Adrenal gland (tissue), 19 donors: ENCODE measurements around the gene GRIK1. TPM values are rescaled to one million over a fixed set of nuclear protein-coding genes. Genes with fewer than 3 reads are reported as not detected.

Experiments used
- DNase-seq, 7 donors: peaks; one replicate each; pipeline ENCODE4 v3.0.0-alpha.2; 2019 to 2020
- H3K27ac ChIP-seq, 5 donors: fragments of 200-600 bp; sonication (generic) in 4 of 5; 1 replicate in 3 of 5; 2 replicates in 2 of 5; pipeline versions ENCODE4 v1.5.1 to v1.8.0; 2016 to 2020; ENCODE audit warnings: mild to moderate bottlenecking in 1 of 5
- H3K27me3 ChIP-seq: fragments of 200-600 bp; 2 replicates; pipeline ENCODE4 v1.8.0; 2021
- H3K36me3 ChIP-seq, 2 donors: fragments of 200-600 bp; replicated peaks in 1 of 2; 1 replicate in 1 of 2; 2 replicates in 1 of 2; pipeline versions ENCODE4 v1.5.1 to v1.8.0; 2018 to 2022
- H3K4me1 ChIP-seq, 2 donors: fragments of 200-600 bp; replicated peaks in 1 of 2; 1 replicate in 1 of 2; 2 replicates in 1 of 2; pipeline versions ENCODE4 v1.5.1 to v1.8.0; 2018 to 2021
- H3K4me3 ChIP-seq, 4 donors: fragments of 200-600 bp; sonication (generic) in 3 of 4; one replicate each; pipeline ENCODE4 v1.5.1; 2016 to 2018
- H3K9me3 ChIP-seq, 3 donors: fragments of 200-600 bp; sonication (generic) in 1 of 3; replicated peaks in 1 of 3; 1 replicate in 2 of 3; 2 replicates in 1 of 3; pipeline versions ENCODE4 v1.5.1 to v1.8.0; 2016 to 2021
- POLR2A ChIP-seq, 2 donors: fragments of 450-650 bp; IDR thresholded peaks; one replicate each; pipeline ENCODE4 v1.6.1; 2017; ENCODE audit warnings: antibody characterized with exemption in 2 of 2, mild to moderate bottlenecking in 2 of 2, moderate library complexity in 1 of 2
- WGBS, 4 donors: extraction: QIAGEN DNeasy Blood & Tissue Kit in 2 of 4; methylation state at CpG; one replicate each; pipeline versions ENCODE4 v1.1.5 to v1.1.7; 2013 to 2017; 5-methylcytosine and 5-hydroxymethylcytosine counted together
- intact Hi-C, 2 donors: fragments of 100-400 bp; cut with DNase I; formaldehyde crosslinking; loops; one replicate each; pipeline versions ENCODE4 v1.14.1 to v1.15.0; 2022 to 2023
- long read RNA-seq, 10 donors: library from polyadenylated mRNA in 3 of 10; unstranded in 2 of 10; stranded (forward) in 1 of 10; transcript quantifications; one replicate each; pipeline ENCODE4 v2.0.0 and lab custom pipeline, GENCODE V29; 2021 to 2026
- polyA plus RNA-seq, 3 donors: library from polyadenylated mRNA; stranded (reverse); fragments of 200-250 nt in 2 of 3; fragments of 350-450 nt in 1 of 3; fragmentation: Illumina TruSeq in 1 of 3; extraction: RNeasy Lipid Tissue Mini Kit (QIAGEN cat#74804) in 1 of 3; gene quantifications; one replicate each; pipeline ENCODE4 v1.2.3, GENCODE V29; 2013 to 2014
- total RNA-seq, 9 donors: library from RNA; depleted of rRNA in 4 of 9; stranded (reverse); fragments of >200 nt in 4 of 9; fragments of 120-200 nt in 1 of 9; fragmentation: NEBNext Ultra II Directional in 1 of 9; extraction: Animal tissue kit (Norgen Biotek cat#: 25700) in 1 of 9; gene quantifications; one replicate each; pipeline versions ENCODE4 v1.1.0 to v1.2.4, GENCODE V29; 2013 to 2023
- TF ChIP-seq, protein P1 (sequence below), 6 experiments: fragments of 450-650 bp in 4 of 6; fragments of 200-600 bp in 2 of 6; sonication (generic) in 1 of 6; IDR thresholded peaks; 1 replicate in 5 of 6; 2 replicates in 1 of 6; pipeline versions ENCODE4 v1.5.1 to v1.8.0; 2016 to 2021; ENCODE audit warnings: antibody characterized with exemption in 6 of 6, mild to moderate bottlenecking in 2 of 6, moderate library complexity in 1 of 6
- donor health status: healthy with polysubstance abuse.
- donor health status: Bipolar disorder and iron deficiency.
- donor health status: DM: yes; HTN: yes; CAD: no.
- donor health status: DM: no; HTN: no; CAD: no.
- donor health status: DM: no; HTN: no; CAD: no.
- donor health status: DM: yes; HTN: yes; CAD: no.

The GRIK1 gene
- 10 to 100 TPM in 2 of 9 donors, 1 to 10 TPM in 2, under 1 TPM in 2, not detected in 3; 0.23 to 17.2 (median 8.0) TPM for total RNA-seq
- 10 to 100 TPM in 2 of 3 donors, 1 to 10 TPM in 1; 4.6 to 47.4 (median 14.6) TPM for polyA plus RNA-seq
- long read RNA-seq, donor 1, partial matches to known transcripts: 8 of 8 reads
- long read RNA-seq, donor 1, other reads (novel, unspliced or antisense): 0 of 8 reads
- long read RNA-seq, donor 2: 0 reads
- long read RNA-seq, donor 3, partial matches to known transcripts: 9 of 9 reads
- long read RNA-seq, donor 3, other reads (novel, unspliced or antisense): 0 of 9 reads
- long read RNA-seq, donor 4: 0 reads
- long read RNA-seq, donor 5, partial matches to known transcripts: 0 of 1 reads
- long read RNA-seq, donor 5, other reads (novel, unspliced or antisense): 1 of 1 reads
- long read RNA-seq, donor 6, partial matches to known transcripts: 1 of 6 reads
- long read RNA-seq, donor 6, other reads (novel, unspliced or antisense): 5 of 6 reads
- long read RNA-seq, donor 7, partial matches to known transcripts: 10 of 10 reads
- long read RNA-seq, donor 7, other reads (novel, unspliced or antisense): 0 of 10 reads
- long read RNA-seq, donor 8: 0 reads
- long read RNA-seq, donor 9, partial matches to known transcripts: 11 of 11 reads
- long read RNA-seq, donor 9, other reads (novel, unspliced or antisense): 0 of 11 reads
- long read RNA-seq, donor 10: 0 reads

DNA sequence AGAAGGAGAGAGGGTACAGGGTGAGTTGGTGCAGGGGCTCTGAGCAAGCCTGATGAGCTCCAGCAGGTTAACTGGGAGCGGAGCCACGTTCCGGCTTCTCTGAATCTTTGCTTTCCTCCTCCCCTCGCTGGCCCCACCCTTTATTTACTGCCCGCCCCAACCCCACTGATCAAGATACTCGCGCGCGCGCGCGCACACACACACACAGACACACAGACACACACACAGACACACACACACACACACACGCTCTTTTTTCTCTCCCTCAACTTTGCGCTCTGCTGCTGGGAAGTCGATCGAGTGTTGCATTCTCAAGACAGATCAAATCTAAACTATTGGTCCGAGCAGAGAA lies at the start of gene GRIK1:
Gene GRIK1, minus strand, starts transcription at position 73 of the 352 bp plus-strand sequence.
- peak in 2 of 7 donors; percentile 36 to 79 for DNase-seq
- peaks cover 6% of the 10 kb centered on the region for H3K27me3 ChIP-seq
- H3K9me3 ChIP-seq: no peaks in the 10 kb centered on the region
- H3K4me1 ChIP-seq: no peaks in the 10 kb centered on the region
- H3K27ac ChIP-seq: peak within 1 kb of the TSS in 1 of 5 donors; percentile 17
- H3K4me3 ChIP-seq: no peak within 1 kb of the TSS
- H3K36me3 ChIP-seq: no peaks in the 10 kb centered on the region
- intact Hi-C loops: no loop called here
- no peak for TF ChIP-seq POLR2A (IDR thresholded peaks at IDR 0.05)
- TF ChIP-seq, protein P1, sequence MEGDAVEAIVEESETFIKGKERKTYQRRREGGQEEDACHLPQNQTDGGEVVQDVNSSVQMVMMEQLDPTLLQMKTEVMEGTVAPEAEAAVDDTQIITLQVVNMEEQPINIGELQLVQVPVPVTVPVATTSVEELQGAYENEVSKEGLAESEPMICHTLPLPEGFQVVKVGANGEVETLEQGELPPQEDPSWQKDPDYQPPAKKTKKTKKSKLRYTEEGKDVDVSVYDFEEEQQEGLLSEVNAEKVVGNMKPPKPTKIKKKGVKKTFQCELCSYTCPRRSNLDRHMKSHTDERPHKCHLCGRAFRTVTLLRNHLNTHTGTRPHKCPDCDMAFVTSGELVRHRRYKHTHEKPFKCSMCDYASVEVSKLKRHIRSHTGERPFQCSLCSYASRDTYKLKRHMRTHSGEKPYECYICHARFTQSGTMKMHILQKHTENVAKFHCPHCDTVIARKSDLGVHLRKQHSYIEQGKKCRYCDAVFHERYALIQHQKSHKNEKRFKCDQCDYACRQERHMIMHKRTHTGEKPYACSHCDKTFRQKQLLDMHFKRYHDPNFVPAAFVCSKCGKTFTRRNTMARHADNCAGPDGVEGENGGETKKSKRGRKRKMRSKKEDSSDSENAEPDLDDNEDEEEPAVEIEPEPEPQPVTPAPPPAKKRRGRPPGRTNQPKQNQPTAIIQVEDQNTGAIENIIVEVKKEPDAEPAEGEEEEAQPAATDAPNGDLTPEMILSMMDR (IDR thresholded peaks at IDR 0.05): no peak
- 0 to 2% (median 2%) methylated on average over 13 to 17 of the region's 17 CpGs for WGBS, 4 donors

DNA sequence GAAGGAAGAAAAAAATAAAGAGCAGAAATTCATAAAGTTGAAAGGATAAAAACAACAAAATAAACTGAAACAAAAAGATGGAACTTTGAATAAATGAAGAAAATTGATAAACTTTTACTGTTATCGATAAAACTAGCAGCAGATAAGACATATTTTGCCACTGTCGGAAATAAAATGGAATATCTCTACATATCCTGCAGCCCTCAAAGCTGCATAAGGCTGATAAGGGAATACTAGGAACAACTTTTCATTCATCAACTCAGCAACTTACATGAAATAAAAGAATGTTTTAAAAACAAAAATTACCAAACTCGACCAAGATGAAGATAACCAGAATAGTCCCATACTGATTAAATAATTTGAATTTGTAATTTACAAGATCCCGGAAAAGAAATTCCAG lies 48.0 kb upstream of the GRIK1 start:
- no peaks in the 10 kb centered on the region for H3K36me3 ChIP-seq
- WGBS, 4 donors: 57 to 69% (median 63%) methylated on average over 4 of the region's 4 CpGs
- no peaks in the 10 kb centered on the region for H3K4me1 ChIP-seq
- no peak overlapping the region for H3K27ac ChIP-seq
- intact Hi-C loops: no loop called here
- TF ChIP-seq POLR2A (IDR thresholded peaks at IDR 0.05): no peak
- TF ChIP-seq, protein P1 (IDR thresholded peaks at IDR 0.05): no peak
- no peak overlapping the region for H3K4me3 ChIP-seq
- no peak for DNase-seq
- no peaks in the 10 kb centered on the region for H3K9me3 ChIP-seq
- H3K27me3 ChIP-seq: no peaks in the 10 kb centered on the region

DNA sequence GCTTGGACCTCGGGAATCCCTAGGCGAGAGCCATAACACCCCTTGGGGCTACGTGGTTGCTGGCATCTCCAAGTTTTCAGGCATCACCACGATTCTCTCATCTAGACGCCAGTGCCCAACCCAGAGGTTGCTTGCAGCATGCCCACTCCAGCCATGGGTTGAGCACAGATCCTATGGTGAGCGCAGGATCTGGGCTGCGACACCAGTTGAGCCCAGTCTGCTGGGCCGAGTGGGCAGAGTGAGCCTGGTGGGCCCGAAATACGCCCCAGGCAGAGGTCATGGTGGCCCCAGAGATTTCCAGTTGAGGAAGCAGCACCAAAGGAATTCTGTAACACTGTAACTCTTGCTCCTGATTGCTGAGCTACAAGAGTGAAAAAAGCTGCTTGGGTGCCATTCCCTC lies 46.1 kb upstream of the GRIK1 start:
- Histone ChIP-seq H3K27me3 (no peaks in the 10 kb centered on the region), H3K4me1 (no peaks in the 10 kb centered on the region), H3K4me3 (no peak overlapping the region), H3K27ac (no peak overlapping the region), H3K9me3 (no peaks in the 10 kb centered on the region), H3K36me3 (no peaks in the 10 kb centered on the region)
- 61 to 92% (median 81%) methylated on average over 4 to 10 of the region's 10 CpGs for WGBS, 4 donors
- intact Hi-C loops: no loop called here
- TF ChIP-seq, protein P1 (IDR thresholded peaks at IDR 0.05): no peak
- no peak for TF ChIP-seq POLR2A (IDR thresholded peaks at IDR 0.05)
- no peak for DNase-seq

DNA sequence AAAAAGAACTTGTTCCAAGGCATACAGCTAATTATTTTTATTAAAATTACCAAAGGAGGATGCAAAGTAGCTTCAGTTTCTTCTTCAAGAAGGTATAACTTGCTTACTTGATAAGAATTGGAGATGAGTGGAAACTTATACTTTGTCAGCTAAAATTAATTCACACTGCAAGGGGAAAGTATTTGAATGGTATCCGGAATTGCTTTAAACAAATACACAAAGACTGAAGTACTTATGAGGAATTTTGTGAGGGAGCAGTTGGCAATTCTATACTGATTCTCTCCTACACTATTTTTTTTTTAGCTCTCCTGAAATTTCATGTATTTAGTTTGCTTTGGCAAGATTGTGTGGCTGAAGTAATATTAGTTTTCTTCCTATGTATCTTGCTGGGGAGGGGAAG lies 39.2 kb upstream of the GRIK1 start:
- 61 to 84% (median 72%) methylated on average over 1 of the region's 1 CpG for WGBS, 4 donors
- TF ChIP-seq POLR2A (IDR thresholded peaks at IDR 0.05): no peak
- TF ChIP-seq, protein P1 (IDR thresholded peaks at IDR 0.05): no peak
- Histone ChIP-seq H3K9me3 (no peaks in the 10 kb centered on the region), H3K36me3 (no peaks in the 10 kb centered on the region), H3K4me3 (no peak overlapping the region), H3K4me1 (no peaks in the 10 kb centered on the region), H3K27me3 (no peaks in the 10 kb centered on the region), H3K27ac (no peak overlapping the region)
- intact Hi-C loops: no loop called here
- no peak for DNase-seq
